HEK293 (cell line): Measurements from ENCODE around the gene FIGNL1.

Source experiments
- GLI4 ChIP-seq: fragments of 450-650 bp; formaldehyde crosslinking; IDR thresholded peaks from 2 replicates; pipeline ENCODE4 v1.5.1; 2016; ENCODE audit warnings: missing biosample characterization, missing genetic modification characterization
- KLF8 ChIP-seq: fragments of 450-650 bp; formaldehyde crosslinking; IDR thresholded peaks from 2 replicates; pipeline ENCODE4 v1.5.1; 2016; ENCODE audit warnings: missing biosample characterization, missing genetic modification characterization
- OSR2 ChIP-seq: fragments of 450-650 bp; formaldehyde crosslinking; IDR thresholded peaks from 2 replicates; pipeline ENCODE4 v1.5.1; 2016; ENCODE audit warnings: missing biosample characterization, missing genetic modification characterization
- SP2 ChIP-seq: fragments of 450-650 bp; formaldehyde crosslinking; IDR thresholded peaks from 2 replicates; pipeline ENCODE4 v1.5.1; 2016; ENCODE audit warnings: missing biosample characterization, missing genetic modification characterization
- ZBTB1 ChIP-seq: fragments of 450-650 bp; formaldehyde crosslinking; IDR thresholded peaks from 2 replicates; pipeline ENCODE4 v1.5.1; 2016; ENCODE audit warnings: missing biosample characterization, missing genetic modification characterization
- ZIC2 ChIP-seq: fragments of 450-650 bp; formaldehyde crosslinking; IDR thresholded peaks from 2 replicates; pipeline ENCODE4 v1.5.1; 2016; ENCODE audit warnings: missing biosample characterization, missing genetic modification characterization
- ZNF10 ChIP-seq: fragments of 450-650 bp; formaldehyde crosslinking; IDR thresholded peaks from 2 replicates; pipeline ENCODE4 v1.5.1; 2017; ENCODE audit warnings: missing biosample characterization, missing genetic modification characterization
- ZNF146 ChIP-seq: fragments of 450-650 bp; formaldehyde crosslinking; IDR thresholded peaks from 2 replicates; pipeline ENCODE4 v1.5.1; 2016; ENCODE audit warnings: missing biosample characterization, missing genetic modification characterization
- ZNF335 ChIP-seq: fragments of 450-650 bp; formaldehyde crosslinking; conservative IDR thresholded peaks from 2 replicates; pipeline ENCODE4 v1.5.1; 2016; ENCODE audit warnings: missing biosample characterization, missing genetic modification characterization
- ZNF341 ChIP-seq: fragments of 450-650 bp; formaldehyde crosslinking; IDR thresholded peaks from 2 replicates; pipeline ENCODE4; 2016; ENCODE audit warnings: low read depth, missing biosample characterization, missing genetic modification characterization
- ZNF394 ChIP-seq: fragments of 450-650 bp; formaldehyde crosslinking; IDR thresholded peaks from 2 replicates; pipeline ENCODE4 v1.5.1; 2016; ENCODE audit warnings: missing biosample characterization, missing genetic modification characterization, mild to moderate bottlenecking, moderate library complexity, borderline replicate concordance
- ZNF423 ChIP-seq: fragments of 450-650 bp; formaldehyde crosslinking; IDR thresholded peaks from 2 replicates; pipeline ENCODE4 v1.5.1; 2016; ENCODE audit warnings: missing biosample characterization, missing genetic modification characterization
- ZNF501 ChIP-seq: fragments of 450-650 bp; formaldehyde crosslinking; IDR thresholded peaks from 2 replicates; pipeline ENCODE4 v1.5.1; 2016; ENCODE audit warnings: missing biosample characterization, missing genetic modification characterization
- ZNF555 ChIP-seq: fragments of 450-650 bp; formaldehyde crosslinking; conservative IDR thresholded peaks from 2 replicates; pipeline ENCODE4 v1.5.1; 2017; ENCODE audit warnings: missing biosample characterization, mild to moderate bottlenecking, missing genetic modification characterization, inconsistent platforms
- ZNF561 ChIP-seq: fragments of 450-650 bp; IDR thresholded peaks from 2 replicates; pipeline ENCODE4 v1.5.1; 2018; ENCODE audit warnings: missing biosample characterization, missing genetic modification characterization, borderline replicate concordance
- ZNF785 ChIP-seq: fragments of 450-650 bp; formaldehyde crosslinking; IDR thresholded peaks from 2 replicates; pipeline ENCODE4 v1.5.1; 2016; ENCODE audit warnings: missing biosample characterization, missing genetic modification characterization
- ZSCAN23 ChIP-seq: fragments of 450-650 bp; formaldehyde crosslinking; IDR thresholded peaks from 2 replicates; pipeline ENCODE4 v1.5.1; 2016; ENCODE audit warnings: missing biosample characterization, missing genetic modification characterization
- ZXDB ChIP-seq: fragments of 450-650 bp; formaldehyde crosslinking; IDR thresholded peaks from 2 replicates; pipeline ENCODE4 v1.5.1; 2016; ENCODE audit warnings: missing biosample characterization, missing genetic modification characterization
- TF ChIP-seq, protein P1 (sequence below): fragments of 450-650 bp; formaldehyde crosslinking; IDR thresholded peaks from 2 replicates; pipeline ENCODE4 v1.5.1; 2016; ENCODE audit warnings: missing biosample characterization, missing genetic modification characterization
- TF ChIP-seq, protein P2 (sequence below): fragments of 450-650 bp; formaldehyde crosslinking; IDR thresholded peaks from 2 replicates; pipeline ENCODE4 v1.5.1; 2016; ENCODE audit warnings: missing biosample characterization, missing genetic modification characterization
- TF ChIP-seq, protein P3 (sequence below): fragments of 450-650 bp; formaldehyde crosslinking; IDR thresholded peaks from 2 replicates; pipeline ENCODE4 v1.5.1; 2016; ENCODE audit warnings: missing biosample characterization, missing genetic modification characterization
- TF ChIP-seq, protein P4 (sequence below): fragments of 450-650 bp; formaldehyde crosslinking; IDR thresholded peaks from 2 replicates; pipeline ENCODE4 v1.5.1; 2016; ENCODE audit warnings: missing biosample characterization, missing genetic modification characterization
- TF ChIP-seq, protein P5 (sequence below): fragments of 450-650 bp; formaldehyde crosslinking; IDR thresholded peaks from 2 replicates; pipeline ENCODE4 v1.5.1; 2016; ENCODE audit warnings: missing biosample characterization, missing genetic modification characterization
- TF ChIP-seq, protein P6 (sequence below): fragments of 450-650 bp; formaldehyde crosslinking; IDR thresholded peaks from 2 replicates; pipeline ENCODE4 v1.5.1; 2016; ENCODE audit warnings: missing biosample characterization, missing genetic modification characterization
- TF ChIP-seq, protein P7 (sequence below): fragments of 450-650 bp; formaldehyde crosslinking; IDR thresholded peaks from 2 replicates; pipeline ENCODE4 v1.5.1; 2017; ENCODE audit warnings: missing biosample characterization, missing genetic modification characterization

The FIGNL1 gene

DNA sequence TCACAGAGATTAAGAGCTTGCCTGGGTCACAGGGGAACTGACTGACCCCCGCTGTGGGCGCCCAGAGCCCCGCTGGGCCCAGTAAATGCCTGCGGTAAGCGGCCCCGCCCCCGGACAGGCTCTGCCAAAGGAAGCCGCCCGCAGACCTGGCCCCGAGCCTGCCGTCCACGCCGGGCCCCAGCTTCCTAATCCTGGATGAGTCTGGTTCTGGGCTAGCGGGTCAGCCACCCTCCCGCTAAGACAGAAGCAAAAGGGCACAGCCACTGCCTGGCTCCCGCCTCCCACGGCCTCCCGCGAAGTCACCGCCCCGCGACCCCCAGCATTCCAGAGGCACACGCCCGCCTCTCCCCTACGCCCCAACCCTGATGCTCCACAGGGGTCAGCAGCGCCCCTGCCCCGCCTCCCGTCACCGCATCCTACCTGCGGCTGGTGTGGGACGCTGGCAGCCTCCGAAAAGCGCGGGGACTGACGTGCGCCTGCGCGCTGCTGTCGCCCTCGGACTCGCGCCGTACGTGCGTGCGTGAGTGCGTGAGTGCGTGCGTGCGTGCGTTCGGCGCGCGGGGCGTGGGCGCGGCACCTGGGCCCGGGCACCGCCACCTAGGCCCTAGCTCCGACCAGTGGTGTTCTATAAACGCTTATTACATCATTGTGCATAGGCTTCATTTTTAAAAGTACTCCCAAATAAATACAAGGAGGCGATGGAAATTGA is at the start of gene FIGNL1 (continued):
- TF ChIP-seq, protein P1, sequence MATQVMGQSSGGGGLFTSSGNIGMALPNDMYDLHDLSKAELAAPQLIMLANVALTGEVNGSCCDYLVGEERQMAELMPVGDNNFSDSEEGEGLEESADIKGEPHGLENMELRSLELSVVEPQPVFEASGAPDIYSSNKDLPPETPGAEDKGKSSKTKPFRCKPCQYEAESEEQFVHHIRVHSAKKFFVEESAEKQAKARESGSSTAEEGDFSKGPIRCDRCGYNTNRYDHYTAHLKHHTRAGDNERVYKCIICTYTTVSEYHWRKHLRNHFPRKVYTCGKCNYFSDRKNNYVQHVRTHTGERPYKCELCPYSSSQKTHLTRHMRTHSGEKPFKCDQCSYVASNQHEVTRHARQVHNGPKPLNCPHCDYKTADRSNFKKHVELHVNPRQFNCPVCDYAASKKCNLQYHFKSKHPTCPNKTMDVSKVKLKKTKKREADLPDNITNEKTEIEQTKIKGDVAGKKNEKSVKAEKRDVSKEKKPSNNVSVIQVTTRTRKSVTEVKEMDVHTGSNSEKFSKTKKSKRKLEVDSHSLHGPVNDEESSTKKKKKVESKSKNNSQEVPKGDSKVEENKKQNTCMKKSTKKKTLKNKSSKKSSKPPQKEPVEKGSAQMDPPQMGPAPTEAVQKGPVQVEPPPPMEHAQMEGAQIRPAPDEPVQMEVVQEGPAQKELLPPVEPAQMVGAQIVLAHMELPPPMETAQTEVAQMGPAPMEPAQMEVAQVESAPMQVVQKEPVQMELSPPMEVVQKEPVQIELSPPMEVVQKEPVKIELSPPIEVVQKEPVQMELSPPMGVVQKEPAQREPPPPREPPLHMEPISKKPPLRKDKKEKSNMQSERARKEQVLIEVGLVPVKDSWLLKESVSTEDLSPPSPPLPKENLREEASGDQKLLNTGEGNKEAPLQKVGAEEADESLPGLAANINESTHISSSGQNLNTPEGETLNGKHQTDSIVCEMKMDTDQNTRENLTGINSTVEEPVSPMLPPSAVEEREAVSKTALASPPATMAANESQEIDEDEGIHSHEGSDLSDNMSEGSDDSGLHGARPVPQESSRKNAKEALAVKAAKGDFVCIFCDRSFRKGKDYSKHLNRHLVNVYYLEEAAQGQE (tag by site-specific recombination), result 0 out of 2 replicates have a peak, but pooled peaks have one; percentile 15
- TF ChIP-seq ZNF341 (tag by site-specific recombination), result peak; percentile 37; the same call in 1 of the 2 replicates
- TF ChIP-seq, protein P2, sequence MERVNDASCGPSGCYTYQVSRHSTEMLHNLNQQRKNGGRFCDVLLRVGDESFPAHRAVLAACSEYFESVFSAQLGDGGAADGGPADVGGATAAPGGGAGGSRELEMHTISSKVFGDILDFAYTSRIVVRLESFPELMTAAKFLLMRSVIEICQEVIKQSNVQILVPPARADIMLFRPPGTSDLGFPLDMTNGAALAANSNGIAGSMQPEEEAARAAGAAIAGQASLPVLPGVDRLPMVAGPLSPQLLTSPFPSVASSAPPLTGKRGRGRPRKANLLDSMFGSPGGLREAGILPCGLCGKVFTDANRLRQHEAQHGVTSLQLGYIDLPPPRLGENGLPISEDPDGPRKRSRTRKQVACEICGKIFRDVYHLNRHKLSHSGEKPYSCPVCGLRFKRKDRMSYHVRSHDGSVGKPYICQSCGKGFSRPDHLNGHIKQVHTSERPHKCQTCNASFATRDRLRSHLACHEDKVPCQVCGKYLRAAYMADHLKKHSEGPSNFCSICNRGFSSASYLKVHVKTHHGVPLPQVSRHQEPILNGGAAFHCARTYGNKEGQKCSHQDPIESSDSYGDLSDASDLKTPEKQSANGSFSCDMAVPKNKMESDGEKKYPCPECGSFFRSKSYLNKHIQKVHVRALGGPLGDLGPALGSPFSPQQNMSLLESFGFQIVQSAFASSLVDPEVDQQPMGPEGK, result peak; percentile 40; the same call in 1 of the 2 replicates
- no peak for TF ChIP-seq ZSCAN23 (tag by site-specific recombination)
- TF ChIP-seq KLF8 (tag by site-specific recombination), result peak; percentile 74; the same call in 1 of the 2 replicates
- TF ChIP-seq, protein P3, sequence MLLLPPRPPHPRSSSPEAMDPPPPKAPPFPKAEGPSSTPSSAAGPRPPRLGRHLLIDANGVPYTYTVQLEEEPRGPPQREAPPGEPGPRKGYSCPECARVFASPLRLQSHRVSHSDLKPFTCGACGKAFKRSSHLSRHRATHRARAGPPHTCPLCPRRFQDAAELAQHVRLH, result 0 out of 2 replicates have a peak, but pooled peaks have one; percentile 23
- TF ChIP-seq, protein P4, sequence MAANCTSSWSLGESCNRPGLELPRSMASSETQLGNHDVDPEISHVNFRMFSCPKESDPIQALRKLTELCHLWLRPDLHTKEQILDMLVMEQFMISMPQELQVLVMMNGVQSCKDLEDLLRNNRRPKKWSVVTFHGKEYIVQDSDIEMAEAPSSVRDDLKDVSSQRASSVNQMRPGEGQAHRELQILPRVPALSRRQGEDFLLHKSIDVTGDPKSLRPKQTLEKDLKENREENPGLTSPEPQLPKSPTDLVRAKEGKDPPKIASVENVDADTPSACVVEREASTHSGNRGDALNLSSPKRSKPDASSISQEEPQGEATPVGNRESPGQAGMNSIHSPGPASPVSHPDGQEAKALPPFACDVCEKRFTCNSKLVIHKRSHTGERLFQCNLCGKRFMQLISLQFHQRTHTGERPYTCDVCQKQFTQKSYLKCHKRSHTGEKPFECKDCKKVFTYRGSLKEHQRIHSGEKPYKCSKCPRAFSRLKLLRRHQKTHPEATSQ, result 0 out of 2 replicates have a peak, but pooled peaks have one; percentile 13
- TF ChIP-seq, protein P5, sequence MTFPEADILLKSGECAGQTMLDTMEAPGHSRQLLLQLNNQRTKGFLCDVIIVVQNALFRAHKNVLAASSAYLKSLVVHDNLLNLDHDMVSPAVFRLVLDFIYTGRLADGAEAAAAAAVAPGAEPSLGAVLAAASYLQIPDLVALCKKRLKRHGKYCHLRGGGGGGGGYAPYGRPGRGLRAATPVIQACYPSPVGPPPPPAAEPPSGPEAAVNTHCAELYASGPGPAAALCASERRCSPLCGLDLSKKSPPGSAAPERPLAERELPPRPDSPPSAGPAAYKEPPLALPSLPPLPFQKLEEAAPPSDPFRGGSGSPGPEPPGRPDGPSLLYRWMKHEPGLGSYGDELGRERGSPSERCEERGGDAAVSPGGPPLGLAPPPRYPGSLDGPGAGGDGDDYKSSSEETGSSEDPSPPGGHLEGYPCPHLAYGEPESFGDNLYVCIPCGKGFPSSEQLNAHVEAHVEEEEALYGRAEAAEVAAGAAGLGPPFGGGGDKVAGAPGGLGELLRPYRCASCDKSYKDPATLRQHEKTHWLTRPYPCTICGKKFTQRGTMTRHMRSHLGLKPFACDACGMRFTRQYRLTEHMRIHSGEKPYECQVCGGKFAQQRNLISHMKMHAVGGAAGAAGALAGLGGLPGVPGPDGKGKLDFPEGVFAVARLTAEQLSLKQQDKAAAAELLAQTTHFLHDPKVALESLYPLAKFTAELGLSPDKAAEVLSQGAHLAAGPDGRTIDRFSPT (tag by site-specific recombination), result peak; percentile 81
- TF ChIP-seq, protein P6, sequence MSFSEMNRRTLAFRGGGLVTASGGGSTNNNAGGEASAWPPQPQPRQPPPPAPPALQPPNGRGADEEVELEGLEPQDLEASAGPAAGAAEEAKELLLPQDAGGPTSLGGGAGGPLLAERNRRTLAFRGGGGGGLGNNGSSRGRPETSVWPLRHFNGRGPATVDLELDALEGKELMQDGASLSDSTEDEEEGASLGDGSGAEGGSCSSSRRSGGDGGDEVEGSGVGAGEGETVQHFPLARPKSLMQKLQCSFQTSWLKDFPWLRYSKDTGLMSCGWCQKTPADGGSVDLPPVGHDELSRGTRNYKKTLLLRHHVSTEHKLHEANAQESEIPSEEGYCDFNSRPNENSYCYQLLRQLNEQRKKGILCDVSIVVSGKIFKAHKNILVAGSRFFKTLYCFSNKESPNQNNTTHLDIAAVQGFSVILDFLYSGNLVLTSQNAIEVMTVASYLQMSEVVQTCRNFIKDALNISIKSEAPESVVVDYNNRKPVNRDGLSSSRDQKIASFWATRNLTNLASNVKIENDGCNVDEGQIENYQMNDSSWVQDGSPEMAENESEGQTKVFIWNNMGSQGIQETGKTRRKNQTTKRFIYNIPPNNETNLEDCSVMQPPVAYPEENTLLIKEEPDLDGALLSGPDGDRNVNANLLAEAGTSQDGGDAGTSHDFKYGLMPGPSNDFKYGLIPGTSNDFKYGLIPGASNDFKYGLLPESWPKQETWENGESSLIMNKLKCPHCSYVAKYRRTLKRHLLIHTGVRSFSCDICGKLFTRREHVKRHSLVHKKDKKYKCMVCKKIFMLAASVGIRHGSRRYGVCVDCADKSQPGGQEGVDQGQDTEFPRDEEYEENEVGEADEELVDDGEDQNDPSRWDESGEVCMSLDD (tag by site-specific recombination), result peak; percentile 46; the same call in 1 of the 2 replicates
- peak; percentile 79; the same call in 1 of the 2 replicates for TF ChIP-seq ZNF501 (tag by site-specific recombination)
- peak; percentile 88 for TF ChIP-seq ZIC2 (tag by site-specific recombination)
- 0 out of 2 replicates have a peak, but pooled peaks have one; percentile 7 for TF ChIP-seq ZNF394
- no peak for TF ChIP-seq GLI4
- TF ChIP-seq ZNF785 (tag by site-specific recombination), result no peak
- peak; percentile 99 for TF ChIP-seq ZBTB1
- peak; percentile 78 for TF ChIP-seq ZNF335 (tag by site-specific recombination)
- TF ChIP-seq OSR2 (tag by site-specific recombination), result peak; percentile 35; the same call in 1 of the 2 replicates
- TF ChIP-seq ZNF561 (tag by site-specific recombination), result 0 out of 2 replicates have a peak, but pooled peaks have one; percentile 18
- TF ChIP-seq, protein P7, sequence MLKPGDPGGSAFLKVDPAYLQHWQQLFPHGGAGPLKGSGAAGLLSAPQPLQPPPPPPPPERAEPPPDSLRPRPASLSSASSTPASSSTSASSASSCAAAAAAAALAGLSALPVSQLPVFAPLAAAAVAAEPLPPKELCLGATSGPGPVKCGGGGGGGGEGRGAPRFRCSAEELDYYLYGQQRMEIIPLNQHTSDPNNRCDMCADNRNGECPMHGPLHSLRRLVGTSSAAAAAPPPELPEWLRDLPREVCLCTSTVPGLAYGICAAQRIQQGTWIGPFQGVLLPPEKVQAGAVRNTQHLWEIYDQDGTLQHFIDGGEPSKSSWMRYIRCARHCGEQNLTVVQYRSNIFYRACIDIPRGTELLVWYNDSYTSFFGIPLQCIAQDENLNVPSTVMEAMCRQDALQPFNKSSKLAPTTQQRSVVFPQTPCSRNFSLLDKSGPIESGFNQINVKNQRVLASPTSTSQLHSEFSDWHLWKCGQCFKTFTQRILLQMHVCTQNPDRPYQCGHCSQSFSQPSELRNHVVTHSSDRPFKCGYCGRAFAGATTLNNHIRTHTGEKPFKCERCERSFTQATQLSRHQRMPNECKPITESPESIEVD (tag by site-specific recombination), result no peak
- TF ChIP-seq ZNF423 (tag by site-specific recombination), result peak; percentile 91
- TF ChIP-seq ZNF555 (tag by site-specific recombination), result no peak
- TF ChIP-seq ZNF10 (tag by site-specific recombination), result peak; percentile 27; the same call in 1 of the 2 replicates
- TF ChIP-seq SP2 (tag by site-specific recombination), result peak; percentile 83
- peak; percentile 81 for TF ChIP-seq ZXDB
- 0 out of 2 replicates have a peak, but pooled peaks have one; percentile 13 for TF ChIP-seq ZNF146 (tag by site-specific recombination)
